Measurements from ENCODE around the gene RUBCNL.

RUBCNL gene

DNA sequence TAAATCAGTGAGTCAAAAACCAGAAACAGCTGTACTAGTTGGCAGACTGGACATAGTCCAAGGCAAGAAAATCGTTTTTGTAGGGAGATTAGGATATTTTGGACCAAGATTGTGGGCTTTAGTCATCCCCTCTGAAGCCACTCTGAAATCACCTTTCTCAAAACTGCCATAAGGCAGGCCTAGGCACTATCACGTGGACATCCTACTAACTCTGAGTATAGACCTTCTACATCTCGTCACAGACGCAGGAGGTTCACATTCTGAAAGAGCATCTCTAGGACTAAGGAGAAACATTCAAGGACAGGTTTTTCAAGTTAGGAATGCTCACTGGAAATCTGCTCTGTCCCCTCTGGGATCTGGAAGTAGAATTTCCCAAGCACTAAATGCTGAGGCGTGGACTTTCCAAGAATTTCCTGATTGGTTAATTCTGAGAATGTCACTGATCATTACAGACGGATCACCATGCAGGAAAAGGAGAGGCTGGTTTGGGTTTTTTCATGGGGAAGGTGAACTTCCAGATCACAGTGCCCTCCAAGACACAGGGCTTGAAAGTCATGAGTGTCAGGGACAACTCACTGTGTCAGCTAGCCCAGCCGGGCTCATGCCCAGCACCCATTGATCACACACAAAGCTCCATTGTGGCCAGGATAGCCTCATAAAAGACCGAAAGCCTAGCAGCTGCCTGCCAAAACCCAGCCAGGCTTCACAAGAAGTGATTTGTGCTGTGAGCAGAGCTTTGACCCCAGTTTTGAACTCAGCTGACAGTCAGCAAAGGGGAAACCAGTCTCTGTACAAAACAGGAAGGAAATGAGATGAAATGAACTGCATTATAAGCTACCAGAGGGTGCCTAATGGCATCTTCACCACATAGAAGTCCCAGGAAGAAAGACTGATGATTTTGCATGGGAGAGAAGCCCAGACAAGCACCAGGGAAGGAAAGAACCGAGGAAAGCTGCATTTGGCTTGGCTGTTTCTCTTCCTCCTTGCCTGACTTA is 2.7 kb upstream of the RUBCNL start:
- Histone ChIP-seq H3K36me3 (ENCODE audit: low read depth) (no peaks in the 10 kb centered on the region), H3K4me1 (ENCODE audit: insufficient read depth, poor library complexity, severe bottlenecking) (peaks cover 15% of the 10 kb centered on the region), H3K27me3 (ENCODE audit: insufficient read depth, poor library complexity, severe bottlenecking) (no peaks in the 10 kb centered on the region), H3K27ac (ENCODE audit: poor library complexity, severe bottlenecking) (peak overlapping the region; percentile 45), H3K9me3 (ENCODE audit: severe bottlenecking) (no peaks in the 10 kb centered on the region), H3K4me3 (ENCODE audit: severe bottlenecking) (no peak overlapping the region)
- no peak for ATAC-seq (ENCODE audit: low read depth)
- no peak for DNase-seq (ENCODE audit: low spot score)
- TF ChIP-seq, protein P1, sequence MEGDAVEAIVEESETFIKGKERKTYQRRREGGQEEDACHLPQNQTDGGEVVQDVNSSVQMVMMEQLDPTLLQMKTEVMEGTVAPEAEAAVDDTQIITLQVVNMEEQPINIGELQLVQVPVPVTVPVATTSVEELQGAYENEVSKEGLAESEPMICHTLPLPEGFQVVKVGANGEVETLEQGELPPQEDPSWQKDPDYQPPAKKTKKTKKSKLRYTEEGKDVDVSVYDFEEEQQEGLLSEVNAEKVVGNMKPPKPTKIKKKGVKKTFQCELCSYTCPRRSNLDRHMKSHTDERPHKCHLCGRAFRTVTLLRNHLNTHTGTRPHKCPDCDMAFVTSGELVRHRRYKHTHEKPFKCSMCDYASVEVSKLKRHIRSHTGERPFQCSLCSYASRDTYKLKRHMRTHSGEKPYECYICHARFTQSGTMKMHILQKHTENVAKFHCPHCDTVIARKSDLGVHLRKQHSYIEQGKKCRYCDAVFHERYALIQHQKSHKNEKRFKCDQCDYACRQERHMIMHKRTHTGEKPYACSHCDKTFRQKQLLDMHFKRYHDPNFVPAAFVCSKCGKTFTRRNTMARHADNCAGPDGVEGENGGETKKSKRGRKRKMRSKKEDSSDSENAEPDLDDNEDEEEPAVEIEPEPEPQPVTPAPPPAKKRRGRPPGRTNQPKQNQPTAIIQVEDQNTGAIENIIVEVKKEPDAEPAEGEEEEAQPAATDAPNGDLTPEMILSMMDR (IDR thresholded peaks at IDR 0.05; ENCODE audit: poor library complexity, severe bottlenecking): no peak

DNA sequence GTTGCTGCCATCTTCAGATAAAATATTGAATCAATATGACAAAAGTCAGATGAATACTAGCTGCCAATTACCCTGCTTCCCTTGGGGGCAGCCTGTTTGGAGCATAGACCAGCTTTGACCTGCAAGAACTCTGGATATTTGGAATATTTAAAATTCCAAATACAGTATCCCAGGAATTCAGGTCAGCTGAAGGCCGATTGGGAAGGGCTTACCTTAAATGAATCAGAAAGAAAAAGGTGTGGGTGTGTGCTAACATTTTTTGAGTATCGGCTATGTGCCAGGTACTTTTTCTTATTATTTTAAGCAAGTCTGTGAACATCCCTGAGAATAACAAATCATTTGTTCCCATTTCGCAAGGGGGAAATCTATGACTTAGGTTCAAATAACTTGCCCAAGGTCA is 1.8 kb upstream of the RUBCNL start:
- H3K27ac ChIP-seq (ENCODE audit: poor library complexity, severe bottlenecking): peak overlapping the region; percentile 45
- no peaks in the 10 kb centered on the region for H3K9me3 ChIP-seq (ENCODE audit: severe bottlenecking)
- DNase-seq (ENCODE audit: low spot score) (no peak), ATAC-seq (ENCODE audit: low read depth) (peak; percentile 49)
- no peaks in the 10 kb centered on the region for H3K36me3 ChIP-seq (ENCODE audit: low read depth)
- no peak overlapping the region for H3K4me3 ChIP-seq (ENCODE audit: severe bottlenecking)
- no peaks in the 10 kb centered on the region for H3K27me3 ChIP-seq (ENCODE audit: insufficient read depth, poor library complexity, severe bottlenecking)
- H3K4me1 ChIP-seq (ENCODE audit: insufficient read depth, poor library complexity, severe bottlenecking): peaks cover 15% of the 10 kb centered on the region
- TF ChIP-seq, protein P1 (IDR thresholded peaks at IDR 0.05; ENCODE audit: poor library complexity, severe bottlenecking): no peak

DNA sequence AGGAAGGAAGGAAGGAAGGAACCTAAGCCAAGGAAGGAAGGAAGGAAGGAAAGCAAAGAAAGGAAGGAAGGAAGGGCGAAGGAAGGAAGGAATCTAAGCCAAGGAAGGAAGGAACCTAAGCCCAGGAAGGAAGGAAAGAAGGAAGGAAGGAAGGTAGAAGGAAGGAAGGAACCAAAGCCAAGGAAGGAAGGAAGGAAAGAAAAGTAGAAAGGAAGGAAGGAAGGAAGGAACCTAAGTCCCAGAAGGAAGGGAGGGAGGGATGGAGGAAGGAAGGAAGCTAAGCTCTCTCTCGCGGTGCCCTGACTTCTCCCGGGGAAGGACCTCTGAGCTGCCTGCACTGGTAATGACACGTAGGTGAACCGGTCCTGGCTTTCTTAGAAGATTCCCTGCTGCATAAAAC is 1.3 kb upstream of the RUBCNL start:
- Histone ChIP-seq H3K36me3 (ENCODE audit: low read depth) (no peaks in the 10 kb centered on the region), H3K4me1 (ENCODE audit: insufficient read depth, poor library complexity, severe bottlenecking) (peaks cover 15% of the 10 kb centered on the region), H3K27ac (ENCODE audit: poor library complexity, severe bottlenecking) (peak overlapping the region; percentile 45), H3K4me3 (ENCODE audit: severe bottlenecking) (no peak overlapping the region), H3K9me3 (ENCODE audit: severe bottlenecking) (no peaks in the 10 kb centered on the region), H3K27me3 (ENCODE audit: insufficient read depth, poor library complexity, severe bottlenecking) (no peaks in the 10 kb centered on the region)
- ATAC-seq (ENCODE audit: low read depth) (no peak), DNase-seq (ENCODE audit: low spot score) (no peak)
- TF ChIP-seq, protein P1 (IDR thresholded peaks at IDR 0.05; ENCODE audit: poor library complexity, severe bottlenecking): no peak

DNA sequence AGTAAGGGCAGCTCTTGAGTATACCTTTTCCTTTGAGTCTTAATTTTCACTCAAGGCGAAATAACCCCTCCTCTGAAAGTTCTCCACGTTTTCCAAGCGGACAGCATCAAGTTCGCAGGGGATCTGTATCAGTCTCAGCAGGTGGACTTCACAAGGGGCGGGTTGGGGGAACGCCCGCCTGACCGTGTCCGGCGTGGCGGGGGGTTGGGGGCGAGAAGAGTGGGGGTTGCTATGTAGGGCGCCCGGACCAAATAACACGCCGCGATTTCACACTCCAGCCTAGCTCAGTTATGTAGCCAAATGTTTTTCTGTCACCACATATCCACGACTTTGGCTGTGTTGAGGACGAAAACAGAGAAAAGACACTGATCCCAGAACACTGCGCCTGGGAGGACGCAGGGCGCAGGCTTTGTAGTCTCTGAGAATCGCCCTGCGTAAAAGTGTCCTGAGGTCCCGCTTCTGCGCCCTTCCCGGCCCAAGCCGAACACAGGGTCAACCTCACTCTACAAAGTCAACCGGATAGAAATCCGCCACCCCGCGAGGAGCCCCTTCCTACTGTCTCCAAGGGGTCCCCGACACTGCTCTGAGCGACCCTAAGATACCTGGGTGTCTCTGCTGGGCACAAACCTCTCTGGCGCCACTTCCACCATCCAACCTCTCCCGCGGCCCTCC is 524 bp downstream of the RUBCNL start:
- no peak overlapping the region for H3K27ac ChIP-seq (ENCODE audit: poor library complexity, severe bottlenecking)
- peaks cover 15% of the 10 kb centered on the region for H3K4me1 ChIP-seq (ENCODE audit: insufficient read depth, poor library complexity, severe bottlenecking)
- no peaks in the 10 kb centered on the region for H3K9me3 ChIP-seq (ENCODE audit: severe bottlenecking)
- no peak for DNase-seq (ENCODE audit: low spot score)
- no peak for ATAC-seq (ENCODE audit: low read depth)
- H3K27me3 ChIP-seq (ENCODE audit: insufficient read depth, poor library complexity, severe bottlenecking): no peaks in the 10 kb centered on the region
- H3K36me3 ChIP-seq (ENCODE audit: low read depth): no peaks in the 10 kb centered on the region
- TF ChIP-seq, protein P1 (IDR thresholded peaks at IDR 0.05; ENCODE audit: poor library complexity, severe bottlenecking): no peak
- H3K4me3 ChIP-seq (ENCODE audit: severe bottlenecking): peak overlapping the region; percentile 28

Measured in RWPE2 (cell line).